ENCODE measurements around the gene SSTR3.

SSTR3 gene

GRCh38 chr22:37211075-37211865 lies 1.0 kb downstream of the SSTR3 start:
- Histone ChIP-seq H3K27me3 (ENCODE audit: insufficient read depth, low read length) (peaks cover 6% of the 10 kb centered on the region; the same call in 1 of the 2 replicates), H3K79me2 (ENCODE audit: insufficient read depth, low read length) (no peaks in the 10 kb centered on the region), H4K20me1 (ENCODE audit: insufficient read depth, low read length) (no peaks in the 10 kb centered on the region), H3K9me2 (ENCODE audit: low read depth, low read length) (no peaks in the 10 kb centered on the region), H3F3A (ENCODE audit: insufficient read depth, low read length) (no peaks in the 10 kb centered on the region), H3K4me3 (ENCODE audit: low read depth, low read length, poor library complexity, severe bottlenecking) (no peak overlapping the region), H3K9me3 (ENCODE audit: low read length) (no peaks in the 10 kb centered on the region), H3K4me1 (ENCODE audit: insufficient read depth, low read length, severe bottlenecking) (no peaks in the 10 kb centered on the region), H3K27ac (ENCODE audit: low read depth, low read length, poor library complexity, severe bottlenecking) (no peak overlapping the region), H2AFZ (ENCODE audit: low read length) (no peak overlapping the region), H3K36me3 (ENCODE audit: insufficient read depth, low read length) (no peaks in the 10 kb centered on the region), H3K4me2 (ENCODE audit: low read length) (no peak overlapping the region), H3K9ac (ENCODE audit: low read length) (no peak overlapping the region)
- TF ChIP-seq, protein P1, sequence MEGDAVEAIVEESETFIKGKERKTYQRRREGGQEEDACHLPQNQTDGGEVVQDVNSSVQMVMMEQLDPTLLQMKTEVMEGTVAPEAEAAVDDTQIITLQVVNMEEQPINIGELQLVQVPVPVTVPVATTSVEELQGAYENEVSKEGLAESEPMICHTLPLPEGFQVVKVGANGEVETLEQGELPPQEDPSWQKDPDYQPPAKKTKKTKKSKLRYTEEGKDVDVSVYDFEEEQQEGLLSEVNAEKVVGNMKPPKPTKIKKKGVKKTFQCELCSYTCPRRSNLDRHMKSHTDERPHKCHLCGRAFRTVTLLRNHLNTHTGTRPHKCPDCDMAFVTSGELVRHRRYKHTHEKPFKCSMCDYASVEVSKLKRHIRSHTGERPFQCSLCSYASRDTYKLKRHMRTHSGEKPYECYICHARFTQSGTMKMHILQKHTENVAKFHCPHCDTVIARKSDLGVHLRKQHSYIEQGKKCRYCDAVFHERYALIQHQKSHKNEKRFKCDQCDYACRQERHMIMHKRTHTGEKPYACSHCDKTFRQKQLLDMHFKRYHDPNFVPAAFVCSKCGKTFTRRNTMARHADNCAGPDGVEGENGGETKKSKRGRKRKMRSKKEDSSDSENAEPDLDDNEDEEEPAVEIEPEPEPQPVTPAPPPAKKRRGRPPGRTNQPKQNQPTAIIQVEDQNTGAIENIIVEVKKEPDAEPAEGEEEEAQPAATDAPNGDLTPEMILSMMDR (IDR thresholded peaks at IDR 0.05; ENCODE audit: low read length), result no peak
- TF ChIP-seq EZH2 (IDR thresholded peaks at IDR 0.05; ENCODE audit: borderline replicate concordance, low read length), result no peak

DNA sequence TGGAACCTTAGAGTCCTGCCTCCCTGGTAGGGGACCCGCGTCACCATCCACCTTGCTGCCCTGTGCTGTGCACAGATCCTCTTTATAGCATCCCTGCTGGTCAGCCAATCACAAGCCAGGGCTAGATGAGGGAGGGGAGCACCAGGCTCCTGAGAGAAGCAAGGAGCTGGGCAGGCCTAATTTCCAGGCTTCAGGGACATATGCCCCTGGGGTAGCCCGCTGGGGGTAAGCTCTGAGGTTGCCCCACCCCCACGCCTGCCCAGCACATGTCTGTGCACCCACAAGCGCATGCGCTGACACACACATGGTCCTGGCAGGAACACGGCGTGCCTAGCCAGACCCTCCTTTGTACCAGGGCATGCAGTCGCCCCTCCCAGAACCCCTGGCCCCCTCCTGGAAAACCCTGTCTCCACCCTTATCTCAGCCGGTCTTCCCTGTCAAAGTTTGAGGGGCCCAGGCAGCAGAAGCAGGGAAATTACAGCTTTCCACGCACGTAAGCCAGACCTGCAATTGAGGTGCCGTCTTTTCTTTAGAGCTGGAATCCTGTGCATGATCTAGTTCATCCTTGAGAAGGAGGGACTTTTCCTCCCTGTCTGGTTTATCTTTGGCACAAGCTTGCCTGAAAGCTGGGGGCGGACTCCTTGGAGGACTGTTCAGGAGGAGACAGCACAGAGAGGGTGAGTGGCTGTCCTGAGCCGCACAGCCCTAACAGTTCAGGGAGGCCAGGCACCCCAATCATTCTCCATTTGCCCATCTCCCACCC lies 2.1 kb downstream of the SSTR3 start:
- TF ChIP-seq EZH2 (IDR thresholded peaks at IDR 0.05; ENCODE audit: borderline replicate concordance, low read length), result no peak
- TF ChIP-seq, protein P1 (IDR thresholded peaks at IDR 0.05; ENCODE audit: low read length), result no peak
- Histone ChIP-seq H3K27ac (ENCODE audit: low read depth, low read length, poor library complexity, severe bottlenecking) (no peak overlapping the region), H3K79me2 (ENCODE audit: insufficient read depth, low read length) (no peaks in the 10 kb centered on the region), H3K9ac (ENCODE audit: low read length) (no peak overlapping the region), H3K9me2 (ENCODE audit: low read depth, low read length) (no peaks in the 10 kb centered on the region), H3K27me3 (ENCODE audit: insufficient read depth, low read length) (peaks cover 6% of the 10 kb centered on the region; the same call in 1 of the 2 replicates), H3K4me3 (ENCODE audit: low read depth, low read length, poor library complexity, severe bottlenecking) (no peak overlapping the region), H2AFZ (ENCODE audit: low read length) (no peak overlapping the region), H3K9me3 (ENCODE audit: low read length) (no peaks in the 10 kb centered on the region), H4K20me1 (ENCODE audit: insufficient read depth, low read length) (no peaks in the 10 kb centered on the region), H3K4me1 (ENCODE audit: insufficient read depth, low read length, severe bottlenecking) (no peaks in the 10 kb centered on the region), H3K4me2 (ENCODE audit: low read length) (no peak overlapping the region), H3F3A (ENCODE audit: insufficient read depth, low read length) (no peaks in the 10 kb centered on the region), H3K36me3 (ENCODE audit: insufficient read depth, low read length) (no peaks in the 10 kb centered on the region)

GRCh38 chr22:37209140-37209845 lies 3.0 kb downstream of the SSTR3 start:
- Histone ChIP-seq H2AFZ (ENCODE audit: low read length) (no peak overlapping the region), H3K27ac (ENCODE audit: low read depth, low read length, poor library complexity, severe bottlenecking) (no peak overlapping the region), H3K4me3 (ENCODE audit: low read depth, low read length, poor library complexity, severe bottlenecking) (no peak overlapping the region), H4K20me1 (ENCODE audit: insufficient read depth, low read length) (no peaks in the 10 kb centered on the region), H3K9me3 (ENCODE audit: low read length) (no peaks in the 10 kb centered on the region), H3K27me3 (ENCODE audit: insufficient read depth, low read length) (peaks cover 6% of the 10 kb centered on the region; the same call in 1 of the 2 replicates), H3K4me1 (ENCODE audit: insufficient read depth, low read length, severe bottlenecking) (no peaks in the 10 kb centered on the region), H3F3A (ENCODE audit: insufficient read depth, low read length) (no peaks in the 10 kb centered on the region), H3K4me2 (ENCODE audit: low read length) (no peak overlapping the region), H3K36me3 (ENCODE audit: insufficient read depth, low read length) (no peaks in the 10 kb centered on the region), H3K9me2 (ENCODE audit: low read depth, low read length) (no peaks in the 10 kb centered on the region), H3K9ac (ENCODE audit: low read length) (no peak overlapping the region), H3K79me2 (ENCODE audit: insufficient read depth, low read length) (no peaks in the 10 kb centered on the region)
- no peak for TF ChIP-seq EZH2 (IDR thresholded peaks at IDR 0.05; ENCODE audit: borderline replicate concordance, low read length)
- TF ChIP-seq, protein P1 (IDR thresholded peaks at IDR 0.05; ENCODE audit: low read length), result no peak
